Activated CD8-positive, alpha-beta memory T cell treated with anti-CD3 and anti-CD28 coated beads for 1 hour (primary cell): ENCODE measurements around the gene SLC34A3.
A peak's percentile ranks its signal among the peaks of the same experiment; 100 is the strongest.

ENCODE experiments used
- DNase-seq, 2 donors: peaks; one replicate each; pipeline ENCODE4 v3.0.0-alpha.2; 2020; ENCODE audit warnings: low read depth in 1 of 2; ENCODE audit errors: extremely low read depth in 1 of 2

SLC34A3 gene

GRCh38 chr9:137230705-137231371 lies at the start of gene SLC34A3:
Gene SLC34A3 (plus strand): TSS chr9:137230901. CDS start chr9:137231703, 802 bp downstream.
- no peak for DNase-seq

- DNase-seq: no peak
These were observed 49.0 kb upstream of the SLC34A3 start for GRCh38 chr9:137181680-137182079.

- no peak for DNase-seq
These were observed 47.9 kb upstream of the SLC34A3 start for GRCh38 chr9:137182836-137183235.

DNA sequence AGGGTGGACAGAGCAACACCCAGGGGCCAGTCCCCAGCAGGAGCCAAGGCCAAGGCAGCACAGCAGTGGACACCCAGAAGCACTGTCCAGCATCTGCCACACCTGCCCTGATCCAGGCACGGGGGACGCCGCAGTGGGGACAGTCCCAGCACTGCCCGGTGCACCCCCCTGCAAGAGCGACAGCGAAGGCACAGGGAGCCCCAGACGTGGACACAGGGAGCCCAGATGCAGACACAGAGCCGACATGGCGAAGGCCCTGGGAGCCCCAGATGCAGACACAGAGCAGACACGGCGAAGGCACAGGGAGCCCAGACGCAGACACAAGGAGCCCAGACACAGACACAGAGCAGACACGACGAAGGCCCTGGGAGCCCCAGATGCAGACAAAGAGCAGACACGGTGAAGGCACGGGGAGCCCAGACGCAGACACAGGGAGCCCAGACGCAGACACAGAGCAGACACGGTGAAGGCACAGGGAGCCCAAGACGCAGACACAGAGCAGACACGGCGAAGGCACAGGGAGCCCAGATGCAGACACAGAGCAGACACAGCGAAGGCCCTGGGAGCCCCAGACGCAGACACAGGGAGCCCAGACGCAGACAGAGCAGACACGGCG lies 46.6 kb upstream of the SLC34A3 start:
- no peak for DNase-seq

DNA sequence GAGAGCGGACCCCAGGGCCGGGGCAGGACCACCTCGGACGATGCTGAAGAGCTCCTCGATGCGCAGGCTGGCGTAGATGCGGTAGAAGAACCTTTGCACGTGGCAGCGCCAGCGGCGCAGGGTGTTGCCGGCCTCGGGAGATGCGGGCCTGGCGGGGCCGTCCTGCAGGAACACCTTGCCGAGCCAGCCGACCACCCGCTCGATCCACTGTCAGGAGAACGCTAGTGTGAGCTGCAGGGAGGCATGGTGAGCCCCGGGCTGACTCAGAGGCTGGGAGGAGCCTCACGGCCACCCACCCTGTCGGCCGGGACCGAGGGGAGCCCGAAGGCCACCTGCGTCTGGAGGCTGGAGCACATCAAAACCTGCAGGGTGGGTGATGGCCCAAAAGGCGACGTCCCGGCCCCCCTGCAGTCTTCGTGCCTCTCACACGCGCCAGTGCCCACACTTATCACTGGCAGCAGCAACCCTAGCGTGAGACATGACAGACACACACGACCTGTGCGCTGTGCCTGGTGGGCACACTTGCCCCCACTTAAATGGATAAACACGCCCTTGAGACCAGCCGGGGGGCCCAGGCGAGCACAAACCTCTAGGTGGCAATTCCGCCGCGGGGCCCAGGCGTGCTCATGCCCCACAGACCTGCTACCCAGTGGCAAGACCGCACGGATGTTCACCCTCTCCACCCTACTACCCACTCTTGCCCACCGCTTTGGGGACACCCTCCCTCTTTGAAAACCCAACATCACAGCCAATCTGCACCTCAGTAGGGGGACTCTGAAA lies 45.6 kb upstream of the SLC34A3 start:
- DNase-seq: no peak

GRCh38 chr9:137185921-137186320 lies 44.8 kb upstream of the SLC34A3 start:
- no peak for DNase-seq

DNA sequence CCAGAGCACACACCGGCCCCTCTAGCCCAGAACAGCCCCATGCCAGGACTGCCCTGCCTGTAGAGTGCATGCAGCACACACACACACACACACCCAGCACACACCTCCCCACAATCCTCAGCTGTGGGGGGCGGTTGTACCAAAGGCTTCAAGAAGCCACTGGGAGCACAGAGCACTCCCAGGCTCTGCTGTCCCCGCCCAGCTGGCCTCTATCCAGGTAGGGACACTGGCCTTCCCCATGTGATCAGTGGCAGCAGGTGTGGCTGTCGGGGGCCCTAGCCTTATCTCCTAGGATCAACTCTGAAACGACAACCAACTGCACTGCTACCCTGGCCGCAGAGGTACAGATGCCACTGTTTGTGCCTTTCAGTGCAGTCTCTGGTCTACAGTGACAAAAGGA lies 44.3 kb upstream of the SLC34A3 start:
- DNase-seq: no peak

- no peak for DNase-seq
These were observed 43.3 kb upstream of the SLC34A3 start for GRCh38 chr9:137187386-137187785.

- DNase-seq: no peak
These were observed 42.6 kb upstream of the SLC34A3 start for GRCh38 chr9:137188086-137188489.

DNA sequence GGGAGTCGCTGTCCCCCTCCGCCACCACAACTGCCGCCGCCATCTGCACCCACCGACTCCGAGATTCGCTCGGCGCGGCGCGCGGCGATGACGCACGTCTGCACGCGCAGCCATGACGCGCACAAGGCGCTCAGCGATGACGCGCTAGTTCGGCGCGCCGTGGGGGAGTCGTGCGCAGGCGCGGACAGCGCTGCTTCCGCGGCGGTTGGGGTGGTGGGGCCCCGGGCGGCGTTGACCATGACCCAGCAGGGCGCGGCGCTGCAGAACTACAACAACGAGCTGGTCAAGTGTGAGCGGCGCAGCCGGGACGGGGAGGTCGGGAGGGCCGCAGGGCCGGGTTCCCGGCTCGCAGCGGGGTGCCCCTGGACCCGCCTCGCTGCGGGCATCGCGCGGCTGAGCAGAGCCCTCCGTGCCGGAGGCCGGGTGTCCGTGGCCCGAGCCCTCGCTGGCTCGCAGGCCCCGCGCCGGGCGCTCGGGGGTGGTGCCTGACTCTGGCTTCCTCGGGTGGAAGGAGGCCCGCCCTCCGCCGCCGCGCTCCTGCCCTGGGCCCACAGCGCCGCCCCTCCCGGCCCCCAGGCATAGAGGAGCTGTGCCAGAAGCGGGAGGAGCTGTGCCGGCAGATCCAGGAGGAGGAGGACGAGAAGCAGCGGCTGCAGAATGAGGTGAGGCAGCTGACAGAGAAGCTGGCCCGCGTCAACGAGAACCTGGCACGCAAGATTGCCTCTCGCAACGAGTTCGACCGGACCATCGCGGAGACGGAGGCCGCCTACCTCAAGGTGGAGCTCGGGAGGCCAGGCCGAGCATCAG lies 42.0 kb upstream of the SLC34A3 start, which contains the start of the genes ANAPC2 and SSNA1:
ANAPC2 (minus strand) TSS at position 71 of the 807 bp plus-strand sequence; CDS start at position 43, 28 bp downstream.
SSNA1 (plus strand) TSS at position 187 of the 807 bp plus-strand sequence; CDS start at position 238, 51 bp downstream.
- peak; percentile 68 to 95 for DNase-seq

DNA sequence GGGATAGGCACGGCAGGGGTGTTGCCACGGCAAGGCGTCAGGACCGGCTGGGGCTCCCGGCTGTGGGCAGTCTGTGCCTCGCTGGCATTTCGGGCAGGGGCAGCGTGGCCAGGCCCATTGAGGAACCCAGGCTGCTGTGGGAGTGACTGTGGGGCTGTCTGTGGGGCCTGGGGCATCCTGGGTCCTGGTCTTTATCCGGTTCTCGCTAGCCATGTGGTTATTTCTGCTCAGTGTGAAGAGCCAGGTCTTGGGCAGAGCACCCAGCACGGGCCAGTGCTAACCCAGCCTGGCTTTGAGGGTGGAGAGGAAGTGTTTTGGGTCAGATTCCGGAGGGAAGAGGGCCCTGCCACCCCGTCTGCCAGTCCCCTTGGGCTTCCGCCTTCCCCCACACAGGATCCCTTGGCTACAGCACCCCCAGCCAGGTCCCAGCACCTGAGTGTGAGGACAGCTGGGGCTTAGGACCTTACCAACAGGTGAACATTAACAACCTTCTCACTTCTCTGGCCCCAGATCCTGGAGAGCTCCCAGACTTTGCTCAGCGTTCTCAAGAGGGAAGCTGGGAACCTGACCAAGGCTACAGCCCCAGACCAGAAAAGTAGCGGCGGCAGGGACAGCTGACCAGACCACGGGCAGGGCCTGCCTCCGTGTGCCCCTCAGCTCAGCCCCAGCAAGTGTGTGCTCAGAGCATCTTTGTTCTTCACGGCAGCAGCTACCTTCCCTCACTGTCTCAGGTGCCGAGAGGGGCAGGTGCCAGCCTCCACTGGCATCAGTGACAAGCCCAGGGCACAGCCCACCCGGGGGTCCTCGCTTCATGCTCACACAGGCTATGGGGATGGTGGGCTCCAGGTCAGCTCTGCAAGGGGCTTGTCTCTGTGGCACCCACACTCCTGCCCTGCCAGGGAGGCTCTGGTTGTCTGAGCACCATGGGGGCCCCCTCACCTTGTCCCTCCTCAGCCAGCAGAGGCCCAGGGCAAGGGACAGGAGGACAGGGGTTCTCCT lies 41.1 kb upstream of the SLC34A3 start:
- DNase-seq: no peak

- no peak for DNase-seq
These were observed 40.3 kb upstream of the SLC34A3 start for GRCh38 chr9:137190315-137190856.

GRCh38 chr9:137191245-137191644 lies 39.5 kb upstream of the SLC34A3 start:
- no peak for DNase-seq

GRCh38 chr9:137191691-137192447 lies 38.8 kb upstream of the SLC34A3 start:
- DNase-seq: no peak

DNA sequence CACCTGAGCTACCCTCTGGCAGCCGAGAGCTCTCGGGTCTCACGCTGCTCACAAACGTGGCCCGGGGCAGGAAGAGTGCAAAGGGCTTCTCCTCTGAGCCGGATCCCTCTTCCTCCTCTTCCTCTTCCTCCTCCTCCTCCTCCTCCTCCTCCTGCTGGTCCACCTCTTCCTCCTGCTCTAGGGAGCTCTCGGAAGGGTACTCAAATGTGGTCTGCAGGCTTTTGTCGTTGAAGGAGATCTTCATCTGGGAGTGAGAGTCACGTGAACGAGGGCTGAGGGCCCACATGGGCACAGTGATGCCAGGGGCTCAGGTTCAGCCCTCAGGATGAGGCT lies 38.3 kb upstream of the SLC34A3 start:
- DNase-seq: no peak

GRCh38 chr9:137192859-137193258 lies 37.8 kb upstream of the SLC34A3 start:
- no peak for DNase-seq

DNA sequence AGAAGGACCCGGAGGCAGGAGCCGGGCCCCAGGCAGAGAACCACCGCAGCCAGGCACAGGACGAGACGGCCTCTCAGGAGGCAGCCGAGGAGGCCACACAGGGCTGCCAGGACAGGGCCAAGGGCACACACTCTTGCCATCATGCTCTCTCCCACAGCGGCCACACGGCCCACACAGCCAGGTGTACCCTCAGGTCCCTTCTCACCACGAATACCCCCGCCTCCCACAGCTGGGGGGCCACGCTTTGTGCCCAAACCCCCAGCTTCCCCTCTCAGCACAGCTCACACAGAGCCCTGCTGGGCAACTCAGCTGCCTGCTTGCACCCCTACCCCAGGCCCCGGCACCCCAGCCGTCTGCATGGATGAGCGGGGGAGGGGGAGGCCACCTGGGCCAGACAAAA lies 36.9 kb upstream of the SLC34A3 start:
- no peak for DNase-seq

DNA sequence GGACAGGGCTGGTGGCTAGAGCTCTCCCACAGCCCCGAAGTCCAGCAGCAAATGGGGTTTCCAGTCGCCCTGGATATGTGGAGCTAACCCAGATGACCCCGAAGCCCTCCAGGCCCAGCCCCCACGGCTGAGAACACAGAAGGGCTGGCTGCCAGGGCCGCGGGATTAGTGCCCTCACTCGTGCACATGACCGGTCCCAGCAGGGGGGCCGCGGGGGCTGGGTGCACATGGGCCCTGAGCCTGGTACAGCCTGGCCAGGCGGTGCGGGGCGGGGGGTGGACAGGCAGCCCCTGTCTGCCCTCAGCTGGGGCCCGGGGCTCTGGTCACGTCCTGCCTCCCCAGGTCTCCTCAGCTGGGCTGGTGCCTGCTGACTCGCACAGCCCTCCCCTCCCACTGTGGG lies 36.3 kb upstream of the SLC34A3 start:
- no peak for DNase-seq

- DNase-seq: no peak
These were observed 35.8 kb upstream of the SLC34A3 start for GRCh38 chr9:137194909-137195308.
